Adrenal gland (tissue), 12 donors: ENCODE measurements around the gene TFEB. TPM values are rescaled to one million over a fixed set of nuclear protein-coding genes. Genes with fewer than 3 reads are reported as not detected.

Experiments used
- DNase-seq, 7 donors: peaks; one replicate each; pipeline ENCODE4 v3.0.0-alpha.2; 2019 to 2020
- H3K27ac ChIP-seq, 5 donors: fragments of 200-600 bp; sonication (generic) in 4 of 5; 1 replicate in 3 of 5; 2 replicates in 2 of 5; pipeline versions ENCODE4 v1.5.1 to v1.8.0; 2016 to 2020; ENCODE audit warnings: mild to moderate bottlenecking in 1 of 5
- H3K27me3 ChIP-seq: fragments of 200-600 bp; 2 replicates; pipeline ENCODE4 v1.8.0; 2021
- H3K36me3 ChIP-seq, 2 donors: fragments of 200-600 bp; replicated peaks in 1 of 2; 1 replicate in 1 of 2; 2 replicates in 1 of 2; pipeline versions ENCODE4 v1.5.1 to v1.8.0; 2018 to 2022
- H3K4me1 ChIP-seq, 2 donors: fragments of 200-600 bp; replicated peaks in 1 of 2; 1 replicate in 1 of 2; 2 replicates in 1 of 2; pipeline versions ENCODE4 v1.5.1 to v1.8.0; 2018 to 2021
- H3K4me3 ChIP-seq, 4 donors: fragments of 200-600 bp; sonication (generic) in 3 of 4; one replicate each; pipeline ENCODE4 v1.5.1; 2016 to 2018
- H3K9me3 ChIP-seq, 3 donors: fragments of 200-600 bp; sonication (generic) in 1 of 3; replicated peaks in 1 of 3; 1 replicate in 2 of 3; 2 replicates in 1 of 3; pipeline versions ENCODE4 v1.5.1 to v1.8.0; 2016 to 2021
- CTCF ChIP-seq, 6 experiments: fragments of 450-650 bp in 4 of 6; fragments of 200-600 bp in 2 of 6; sonication (generic) in 1 of 6; IDR thresholded peaks; 1 replicate in 5 of 6; 2 replicates in 1 of 6; pipeline versions ENCODE4 v1.5.1 to v1.8.0; 2016 to 2021; ENCODE audit warnings: antibody characterized with exemption in 6 of 6, mild to moderate bottlenecking in 2 of 6, moderate library complexity in 1 of 6
- POLR2A ChIP-seq, 2 donors: fragments of 450-650 bp; IDR thresholded peaks; one replicate each; pipeline ENCODE4 v1.6.1; 2017; ENCODE audit warnings: antibody characterized with exemption in 2 of 2, mild to moderate bottlenecking in 2 of 2, moderate library complexity in 1 of 2
- WGBS, 4 donors: extraction: QIAGEN DNeasy Blood & Tissue Kit in 2 of 4; methylation state at CpG; one replicate each; pipeline versions ENCODE4 v1.1.5 to v1.1.7; 2013 to 2017; 5-methylcytosine and 5-hydroxymethylcytosine counted together
- intact Hi-C, 2 donors: fragments of 100-400 bp; cut with DNase I; formaldehyde crosslinking; loops; one replicate each; pipeline versions ENCODE4 v1.14.1 to v1.15.0; 2022 to 2023
- polyA plus RNA-seq, 3 donors: library from polyadenylated mRNA; stranded (reverse); fragments of 200-250 nt in 2 of 3; fragments of 350-450 nt in 1 of 3; fragmentation: Illumina TruSeq in 1 of 3; extraction: RNeasy Lipid Tissue Mini Kit (QIAGEN cat#74804) in 1 of 3; gene quantifications; one replicate each; pipeline ENCODE4 v1.2.3, GENCODE V29; 2013 to 2014
- total RNA-seq, 9 donors: library from RNA; depleted of rRNA in 4 of 9; stranded (reverse); fragments of >200 nt in 4 of 9; fragments of 120-200 nt in 1 of 9; fragmentation: NEBNext Ultra II Directional in 1 of 9; extraction: Animal tissue kit (Norgen Biotek cat#: 25700) in 1 of 9; gene quantifications; one replicate each; pipeline versions ENCODE4 v1.1.0 to v1.2.4, GENCODE V29; 2013 to 2023
- donor health status: healthy with polysubstance abuse.
- donor health status: Bipolar disorder and iron deficiency.
- donor health status: DM: yes; HTN: yes; CAD: no.
- donor health status: DM: no; HTN: no; CAD: no.
- donor health status: DM: no; HTN: no; CAD: no.
- donor health status: DM: yes; HTN: yes; CAD: no.

Gene TFEB
- total and polyA plus RNA-seq, 12 donors, result 2.1 to 47.2 (median 20.2) TPM

DNA sequence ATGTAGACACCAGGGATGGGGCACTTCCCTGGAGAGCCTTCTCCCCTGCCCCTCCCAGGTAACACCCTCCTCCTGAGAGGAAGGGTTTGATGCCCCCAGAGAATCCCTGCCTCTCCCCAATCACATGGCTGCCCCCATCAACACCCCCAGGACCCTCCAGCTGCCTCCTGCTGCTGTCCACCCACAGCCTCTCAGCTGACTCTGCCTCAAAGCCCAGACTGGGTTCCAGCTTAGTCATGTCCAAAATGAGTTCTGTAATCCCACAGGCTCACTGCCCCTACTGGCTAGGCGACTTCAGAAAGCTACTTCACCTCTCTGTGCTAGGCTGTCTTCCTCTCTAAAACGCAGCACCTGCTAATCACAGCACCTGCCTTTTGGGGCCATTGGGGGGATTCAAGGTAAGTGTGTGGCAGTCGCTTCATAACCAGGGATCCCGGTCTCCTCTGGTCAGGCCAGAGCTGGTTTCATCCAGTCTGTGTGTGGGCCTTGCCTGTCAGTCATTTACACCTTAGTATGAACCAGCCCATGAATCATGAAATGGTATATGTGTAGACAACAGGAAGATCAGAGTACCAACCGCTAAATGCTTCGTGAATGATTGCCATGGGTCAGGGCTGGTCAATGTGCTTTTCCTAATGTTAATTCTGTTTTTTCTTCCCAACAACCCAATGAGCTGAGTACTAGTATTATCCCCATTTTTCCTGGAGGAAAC, 40.4 kb downstream of the TFEB start:
- H3K4me1 ChIP-seq, result no peaks in the 10 kb centered on the region
- peaks cover 0 to 5% of the 10 kb centered on the region in 2 donors for H3K36me3 ChIP-seq
- 87 to 96% (median 91%) methylated on average over 5 to 6 of the region's 6 CpGs for WGBS, 4 donors
- DNase-seq, result no peak
- no peak overlapping the region for H3K27ac ChIP-seq
- TF ChIP-seq POLR2A (IDR thresholded peaks at IDR 0.05) (no peak), CTCF (IDR thresholded peaks at IDR 0.05) (no peak)
- intact Hi-C loops, result no loop called here
- H3K27me3 ChIP-seq, result no peaks in the 10 kb centered on the region
- H3K9me3 ChIP-seq, result no peaks in the 10 kb centered on the region
- H3K4me3 ChIP-seq, result no peak overlapping the region

DNA sequence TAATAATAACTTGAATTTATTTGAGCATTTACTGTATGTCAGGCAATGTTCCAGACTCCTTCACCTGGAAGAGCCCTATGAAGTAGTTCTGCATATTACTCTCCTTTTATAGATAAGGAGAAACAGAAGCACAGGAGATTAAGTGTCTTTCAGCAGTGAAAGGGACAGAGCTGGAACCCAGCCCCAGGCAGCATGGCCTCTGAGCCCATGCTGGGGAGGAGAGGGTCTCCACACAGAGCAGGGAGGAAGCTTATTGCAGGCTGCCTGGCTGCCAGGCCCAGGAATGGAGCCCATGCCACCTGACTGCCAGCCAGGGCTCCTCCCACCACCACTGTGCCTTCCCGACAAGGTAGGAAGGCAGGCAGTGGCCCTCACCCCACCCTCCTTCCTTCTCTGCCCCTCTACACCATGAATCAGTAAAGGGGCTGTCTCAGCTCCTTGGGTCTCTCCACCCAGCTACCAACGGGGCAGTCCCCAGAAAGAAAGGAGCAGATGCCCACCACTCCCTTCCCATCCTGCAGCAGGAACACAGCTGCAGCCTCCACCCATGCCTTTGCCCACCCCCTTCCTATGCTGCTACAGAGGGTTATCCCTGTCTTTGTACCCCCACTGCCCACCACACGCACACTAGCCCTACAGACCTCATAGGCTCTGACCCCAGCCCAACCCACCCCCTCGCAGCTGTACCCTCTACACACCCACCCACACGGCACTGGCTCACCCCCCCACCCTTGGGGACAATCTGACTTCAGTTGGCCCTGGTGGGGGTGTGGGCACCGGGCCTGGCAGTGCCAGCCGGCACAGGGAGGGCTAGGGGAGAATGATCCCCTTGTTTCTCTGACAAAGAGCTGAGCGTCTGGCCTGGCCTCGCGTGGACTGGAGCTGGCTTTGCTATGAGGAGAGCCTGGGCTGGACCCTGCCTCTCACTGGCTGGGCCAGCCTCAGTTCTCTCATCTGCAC, 41.8 kb downstream of the TFEB start:
- Histone ChIP-seq H3K27ac (no peak overlapping the region), H3K9me3 (no peaks in the 10 kb centered on the region), H3K27me3 (no peaks in the 10 kb centered on the region), H3K4me3 (no peak overlapping the region), H3K4me1 (peaks cover 2 to 7% of the 10 kb centered on the region in 2 donors), H3K36me3 (peaks cover 0 to 5% of the 10 kb centered on the region in 2 donors)
- TF ChIP-seq CTCF (IDR thresholded peaks at IDR 0.05), result no peak
- TF ChIP-seq POLR2A (IDR thresholded peaks at IDR 0.05), result no peak
- DNase-seq, result no peak
- WGBS, 4 donors, result 67 to 85% (median 78%) methylated on average over 5 to 10 of the region's 10 CpGs
- intact Hi-C loops, result no loop called here

DNA sequence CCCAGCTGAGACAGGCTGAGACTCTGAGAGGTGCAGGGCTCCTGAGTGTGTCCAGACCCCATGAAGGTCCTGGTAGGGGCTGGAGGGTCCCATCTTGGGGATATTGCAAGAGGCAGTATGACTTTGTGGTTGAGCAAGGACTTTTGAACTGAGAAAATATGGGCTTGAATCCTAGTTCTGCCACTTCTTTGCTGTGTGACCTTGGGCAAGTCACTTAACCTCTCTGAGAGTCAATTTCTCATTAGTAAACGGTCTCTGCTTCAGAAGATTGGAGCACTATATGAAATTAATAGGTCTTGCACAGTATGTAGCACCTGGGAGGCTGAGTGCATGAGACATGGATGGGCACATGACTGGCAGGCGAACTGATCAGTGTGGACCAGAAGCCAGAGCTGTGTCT, 42.7 kb downstream of the TFEB start:
- H3K9me3 ChIP-seq, result no peaks in the 10 kb centered on the region
- H3K4me3 ChIP-seq, result no peak overlapping the region
- intact Hi-C loops, result no loop called here
- 76 to 86% (median 80%) methylated on average over 2 of the region's 2 CpGs for WGBS, 4 donors
- DNase-seq, result no peak
- H3K4me1 ChIP-seq, result peaks cover 3 to 15% of the 10 kb centered on the region in 2 donors
- H3K27me3 ChIP-seq, result no peaks in the 10 kb centered on the region
- no peak for TF ChIP-seq CTCF (IDR thresholded peaks at IDR 0.05)
- H3K27ac ChIP-seq, result no peak overlapping the region
- peaks cover 0 to 8% of the 10 kb centered on the region in 2 donors for H3K36me3 ChIP-seq

- TF ChIP-seq CTCF (IDR thresholded peaks at IDR 0.05) (no peak), POLR2A (IDR thresholded peaks at IDR 0.05) (no peak)
- Histone ChIP-seq H3K4me3 (no peak overlapping the region), H3K27me3 (no peaks in the 10 kb centered on the region), H3K27ac (no peak overlapping the region), H3K4me1 (peaks cover 3 to 15% of the 10 kb centered on the region in 2 donors), H3K9me3 (no peaks in the 10 kb centered on the region), H3K36me3 (peaks cover 0 to 13% of the 10 kb centered on the region in 2 donors)
- intact Hi-C loops, result no loop called here
- DNase-seq, result peak in 1 of 7 donors; percentile 11
Measured at GRCh38 chr6:41692080-41692675, 43.2 kb downstream of the TFEB start.
